H1 (cell line): ENCODE results near the gene PTPRCAP. TPM values are rescaled to one million over a fixed set of nuclear protein-coding genes. Genes with fewer than 3 reads are reported as not detected.

Source experiments
- CTCF ChIA-PET: fragments of 300-600 bp; sonication (Branson Sonifier 250); formaldehyde crosslinking; loops from one replicate; lab custom pipeline; 2021; ENCODE audit not compliant: partially characterized antibody; lab: Charles Lee
- POLR2A ChIA-PET: fragments of 300-600 bp; sonication (Branson Sonifier 250); formaldehyde crosslinking; loops from one replicate; lab custom pipeline; 2021; ENCODE audit warnings: inconsistent platforms; ENCODE audit not compliant: partially characterized antibody; lab: Charles Lee
- DNase-seq, 2 experiments: peaks; one replicate each; pipeline versions ENCODE4 v3.0.0 to v3.0.0-alpha.2; 2010 to 2022; ENCODE audit warnings: low spot score in 2 of 2, low read depth in 1 of 2, mixed read lengths in 1 of 2
- FAIRE-seq: peaks from 2 replicates; lab custom pipeline; 2011; peaks lifted over from hg19 to GRCh38; lab: Jason Lieb, UNC
- H2AFZ ChIP-seq: 2 replicates; pipeline ENCODE4 v1.8.1; 2012; ENCODE audit warnings: low read length, inconsistent platforms
- H2AK5ac ChIP-seq: 2 replicates; pipeline ENCODE4 v1.6.1; 2013; ENCODE audit warnings: low read depth, low read length
- H2BK120ac ChIP-seq: replicated peaks from 2 replicates; pipeline ENCODE3; 2013; ENCODE audit warnings: low read depth, low read length, inconsistent platforms
- H2BK12ac ChIP-seq: 2 replicates; pipeline ENCODE4 v1.6.1; 2013; ENCODE audit warnings: low read depth, low read length
- H2BK15ac ChIP-seq: 2 replicates; pipeline ENCODE4 v1.6.1; 2013; ENCODE audit warnings: low read length
- H2BK20ac ChIP-seq: 2 replicates; pipeline ENCODE4 v1.6.1; 2013; ENCODE audit warnings: low read length
- H2BK5ac ChIP-seq: 2 replicates; pipeline ENCODE4 v1.6.1; 2013; ENCODE audit warnings: low read depth, low read length
- H3K14ac ChIP-seq: 2 replicates; pipeline ENCODE4 v1.6.1; 2013; ENCODE audit warnings: inconsistent platforms; ENCODE audit not compliant: insufficient read length
- H3K18ac ChIP-seq: 2 replicates; pipeline ENCODE4 v1.6.1; 2013; ENCODE audit warnings: low read length; ENCODE audit errors: extremely low read depth
- H3K23ac ChIP-seq: 2 replicates; pipeline ENCODE4 v1.6.1; 2013; ENCODE audit warnings: inconsistent platforms; ENCODE audit not compliant: insufficient read length
- H3K23me2 ChIP-seq: 2 replicates; pipeline ENCODE4 v1.6.1; 2013; ENCODE audit warnings: low read depth, low read length
- H3K27ac ChIP-seq: 2 replicates; pipeline ENCODE4 v1.6.1; 2011; ENCODE audit warnings: low read depth, low read length, inconsistent platforms
- H3K27me3 ChIP-seq, 4 experiments: replicated peaks in 1 of 4; 1 replicate in 1 of 4; 2 replicates in 3 of 4; pipeline versions ENCODE4 v1.6.1 to v1.8.1; 2011 to 2013; ENCODE audit warnings: low read length in 3 of 4, mild to moderate bottlenecking in 3 of 4, inconsistent platforms in 2 of 4, mixed read lengths in 2 of 4, moderate library complexity in 1 of 4; ENCODE audit not compliant: control insufficient read depth in 3 of 4, insufficient read depth in 3 of 4; ENCODE audit errors: extremely low read depth in 1 of 4
- H3K36me3 ChIP-seq, 4 experiments: 2 replicates each; pipeline versions ENCODE4 v1.6.1 to v1.8.1; 2011 to 2013; ENCODE audit warnings: mild to moderate bottlenecking in 4 of 4, low read length in 3 of 4, moderate library complexity in 2 of 4, control low read depth in 1 of 4, inconsistent platforms in 1 of 4; ENCODE audit not compliant: insufficient read depth in 4 of 4, control insufficient read depth in 2 of 4
- H3K4ac ChIP-seq: replicated peaks from 2 replicates; pipeline ENCODE3; 2013; ENCODE audit warnings: low read length, low read depth, mixed read lengths, inconsistent platforms; ENCODE audit not compliant: insufficient read length
- H3K4me1 ChIP-seq, 4 experiments: replicated peaks in 1 of 4; 1 replicate in 1 of 4; 2 replicates in 3 of 4; pipeline versions ENCODE4 v1.6.1 to v1.8.1; 2011 to 2013; ENCODE audit warnings: low read length in 3 of 4, inconsistent platforms in 2 of 4, mixed read lengths in 1 of 4; ENCODE audit not compliant: insufficient read depth in 4 of 4, control insufficient read depth in 3 of 4
- H3K4me2 ChIP-seq, 2 experiments: 2 replicates each; pipeline versions ENCODE4 v1.6.1 to v1.8.1; 2011 to 2013; ENCODE audit warnings: low read depth in 2 of 2, low read length in 2 of 2, control low read depth in 1 of 2, inconsistent platforms in 1 of 2, mild to moderate bottlenecking in 1 of 2; ENCODE audit not compliant: insufficient read depth in 1 of 2
- H3K4me3 ChIP-seq, 4 experiments: fragments of 200-600, 300-600 bp in 1 of 4; sonication (generic), shearing (Covaris generic), sonication (Bioruptor Twin) in 1 of 4; 2 replicates each; pipeline versions ENCODE4 v1.5.1 to v1.8.1; 2011 to 2016; ENCODE audit warnings: low read length in 4 of 4, low read depth in 3 of 4, control low read depth in 2 of 4, inconsistent platforms in 2 of 4, mild to moderate bottlenecking in 2 of 4, mixed read lengths in 1 of 4, moderate library complexity in 1 of 4; ENCODE audit not compliant: insufficient read depth in 2 of 4; ENCODE audit errors: extremely low read depth in 1 of 4
- H3K56ac ChIP-seq: replicated peaks from 2 replicates; pipeline ENCODE3; 2013; ENCODE audit warnings: low read depth, mild to moderate bottlenecking, mixed read lengths, low read length, inconsistent platforms; ENCODE audit not compliant: insufficient read length
- H3K79me1 ChIP-seq: 2 replicates; pipeline ENCODE4 v1.6.1; 2013; ENCODE audit warnings: low read depth, low read length, control low read depth
- H3K79me2 ChIP-seq, 2 experiments: 2 replicates each; pipeline versions ENCODE4 v1.6.1 to v1.8.1; 2012 to 2013; ENCODE audit warnings: low read length in 2 of 2, mild to moderate bottlenecking in 2 of 2, inconsistent platforms in 1 of 2; ENCODE audit not compliant: insufficient read depth in 2 of 2, control insufficient read depth in 1 of 2
- H3K9ac ChIP-seq, 4 experiments: replicated peaks in 1 of 4; 1 replicate in 1 of 4; 2 replicates in 3 of 4; pipeline versions ENCODE4 v1.6.1 to v1.8.1; 2011 to 2013; ENCODE audit warnings: low read depth in 3 of 4, low read length in 3 of 4, control low read depth in 2 of 4, mild to moderate bottlenecking in 2 of 4, moderate library complexity in 2 of 4, inconsistent platforms in 1 of 4; ENCODE audit errors: extremely low read depth in 1 of 4
- H3K9me3 ChIP-seq, 2 experiments: 2 replicates each; pipeline versions ENCODE4 v1.6.1 to v1.8.1; 2012 to 2013; ENCODE audit warnings: mild to moderate bottlenecking in 2 of 2, moderate library complexity in 2 of 2, control low read depth in 1 of 2, inconsistent platforms in 1 of 2, low read depth in 1 of 2, low read length in 1 of 2, mixed read lengths in 1 of 2; ENCODE audit not compliant: insufficient read depth in 2 of 2
- H4K20me1 ChIP-seq, 2 experiments: replicated peaks in 1 of 2; 2 replicates each; pipeline versions ENCODE3 to v1.8.1; 2011 to 2013; ENCODE audit warnings: inconsistent platforms in 2 of 2, low read length in 2 of 2, mild to moderate bottlenecking in 1 of 2; ENCODE audit not compliant: insufficient read depth in 2 of 2, control insufficient read depth in 1 of 2
- H4K5ac ChIP-seq: 2 replicates; pipeline ENCODE4 v1.6.1; 2013; ENCODE audit warnings: low read length, low read depth, mixed read lengths, inconsistent platforms; ENCODE audit not compliant: insufficient read length
- H4K8ac ChIP-seq: 2 replicates; pipeline ENCODE4 v1.8.0; 2013; ENCODE audit warnings: mild to moderate bottlenecking, moderate library complexity, low read length, inconsistent platforms; ENCODE audit not compliant: insufficient read depth; ENCODE audit errors: extremely low read depth
- H4K91ac ChIP-seq: replicated peaks from 2 replicates; pipeline ENCODE3; 2013; ENCODE audit warnings: low read length, mixed read lengths, inconsistent platforms; ENCODE audit not compliant: insufficient read length
- CBX8 ChIP-seq: fragments of 300-800, 300-1000 bp; sonication (generic); IDR thresholded peaks from 2 replicates; pipeline ENCODE4 v1.7.1; 2016; ENCODE audit warnings: low read depth, low read length, borderline replicate concordance
- CHD2 ChIP-seq: IDR thresholded peaks from 2 replicates; pipeline ENCODE4 v1.6.1; 2012; ENCODE audit warnings: low read length, improper control_type of control experiment
- CTCF ChIP-seq, 3 experiments: IDR thresholded peaks; 1 replicate in 2 of 3; 2 replicates in 1 of 3; pipeline versions ENCODE4 v1.5.1 to v1.6.1; 2011; ENCODE audit warnings: low read length in 3 of 3, mild to moderate bottlenecking in 3 of 3, inconsistent platforms in 2 of 3, low read depth in 1 of 3, moderate library complexity in 1 of 3; ENCODE audit not compliant: insufficient read depth in 1 of 3; ENCODE audit errors: control extremely low read depth in 1 of 3
- KDM1A ChIP-seq: fragments of 200-600, 300-600 bp; sonication (generic); IDR thresholded peaks from 2 replicates; pipeline ENCODE4 v1.7.1; 2016; ENCODE audit warnings: mild to moderate bottlenecking, low read length, borderline replicate concordance
- NRF1 ChIP-seq: IDR thresholded peaks from 2 replicates; pipeline ENCODE4 v1.6.1; 2011; ENCODE audit warnings: mild to moderate bottlenecking, low read depth, low read length, improper control_type of control experiment
- RFX5 ChIP-seq: IDR thresholded peaks from 2 replicates; pipeline ENCODE4 v1.6.1; 2011; ENCODE audit warnings: low read depth, low read length, improper control_type of control experiment, borderline replicate concordance
- SUZ12 ChIP-seq: fragments of 200-600 bp; sonication (generic); IDR thresholded peaks from 2 replicates; pipeline ENCODE4 v1.6.1; 2012; ENCODE audit warnings: mild to moderate bottlenecking, inconsistent platforms, low read length, moderate library complexity, mixed read lengths
- TAF1 ChIP-seq: IDR thresholded peaks from 2 replicates; pipeline ENCODE4 v1.6.1; 2011; ENCODE audit warnings: mild to moderate bottlenecking, low read depth, low read length
- WGBS, 2 experiments: shearing (Covaris generic) in 1 of 2; methylation state at CpG; one replicate each; pipeline versions ENCODE4 v1.1.6 to v1.1.7; 2013 to 2015; ENCODE audit warnings: low lambda C conversion rate in 2 of 2, mixed read lengths in 2 of 2, inconsistent platforms in 1 of 2, low coverage in 1 of 2, missing lambda C conversion rate in 1 of 2; ENCODE audit not compliant: insufficient replicate concordance in 2 of 2, insufficient coverage in 1 of 2, insufficient read length in 1 of 2; ENCODE audit errors: extremely low coverage in 1 of 2, missing lambda C conversion rate in 1 of 2; 5-methylcytosine and 5-hydroxymethylcytosine counted together
- polyA plus RNA-seq, 7 experiments: library from polyadenylated mRNA; depleted of rRNA in 3 of 7; stranded (reverse) in 5 of 7; unstranded in 2 of 7; fragments of >200 nt in 5 of 7; fragments of 200-250 nt in 2 of 7; gene quantifications; 1 replicate in 5 of 7; 2 replicates in 1 of 7; 4 replicates in 1 of 7; pipeline versions ENCODE4 v1.2.1 to v1.2.3, GENCODE V29; 2011 to 2013; ENCODE audit warnings: missing spikeins in 2 of 7, mixed read lengths in 2 of 7
- total RNA-seq: library from RNA; stranded (reverse); fragmentation: NEBNext Ultra II Directional; extraction: Animal tissue kit (Norgen Biotek cat#: 25700); gene quantifications from 2 replicates; pipeline ENCODE4 v1.2.1, GENCODE V29; 2021
- TF ChIP-seq, protein P1 (sequence below): IDR thresholded peaks from 2 replicates; pipeline ENCODE4 v1.6.1; 2012; ENCODE audit warnings: inconsistent platforms

The PTPRCAP gene
- total and polyA plus RNA-seq, 2 of the 8 experiments (the other 6 are each of a cell fraction or from before 2014, with no cell fraction given) = 0.78 to 6.7 TPM

GRCh38 chr11:67468456-67468758 lies 30.9 kb upstream of the PTPRCAP start:
- H3K79me1 ChIP-seq = peaks cover 2% of the 10 kb centered on the region
- ChIA-PET CTCF (interaction anchor here (0.9 to 2.3 kb wide), 14 partner anchors 23 to 92 kb away, joined by 3 to 15 read pairs (median 4); partner anchors contain the start of genes CARNS1, CORO1B, PITPNM1 and PPP1CA), POLR2A (interaction anchor here (0.6 to 4.6 kb wide), 31 partner anchors 9 to 159 kb away, joined by 3 to 36 read pairs (median 4); partner anchors contain the start of genes CABP4, CARNS1, CORO1B and GPR152)
- peaks cover 2 to 14% (median 6%) of the 10 kb centered on the region in 4 experiments; a peak in 6 of 7 replicates for H3K4me1 ChIP-seq
- no peak for FAIRE-seq
- H3K36me3 ChIP-seq = no peaks in the 10 kb centered on the region
- no peak for DNase-seq
- no peak overlapping the region for H3K18ac ChIP-seq
- peaks cover 0 to 3% of the 10 kb centered on the region in 2 experiments for H4K20me1 ChIP-seq
- no peaks in the 10 kb centered on the region for H3K27me3 ChIP-seq
- no peak overlapping the region for H4K5ac ChIP-seq
- H3K23ac ChIP-seq = no peak overlapping the region
- no peak overlapping the region for H2BK15ac ChIP-seq
- H3K79me2 ChIP-seq = peaks cover 0 to 3% of the 10 kb centered on the region in 2 experiments; a peak in 2 of 4 replicates
- H4K91ac ChIP-seq = no peak overlapping the region
- 17% methylated on average over 6 of the region's 6 CpGs; no CpG with 5 or more reads in 1 of the 2 experiments for WGBS, 2 experiments
- H2BK5ac ChIP-seq = no peak overlapping the region
- no peak overlapping the region for H3K27ac ChIP-seq
- H2BK120ac ChIP-seq = no peak overlapping the region
- no peak overlapping the region for H2BK12ac ChIP-seq
- no peaks in the 10 kb centered on the region for H3K9me3 ChIP-seq
- no peak overlapping the region for H3K56ac ChIP-seq
- TF ChIP-seq CBX8 = no peak
- no peak for TF ChIP-seq TAF1
- TF ChIP-seq, protein P1, sequence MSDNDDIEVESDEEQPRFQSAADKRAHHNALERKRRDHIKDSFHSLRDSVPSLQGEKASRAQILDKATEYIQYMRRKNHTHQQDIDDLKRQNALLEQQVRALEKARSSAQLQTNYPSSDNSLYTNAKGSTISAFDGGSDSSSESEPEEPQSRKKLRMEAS = no peak
- TF ChIP-seq KDM1A = no peak
- TF ChIP-seq RFX5 = no peak
- TF ChIP-seq NRF1 = no peak
- TF ChIP-seq CHD2 = no peak
- TF ChIP-seq SUZ12 = no peak
- no peak for TF ChIP-seq CTCF (IDR thresholded peaks at IDR 0.05; ENCODE audit: control extremely low read depth in 1 of 3, insufficient read depth in 1 of 3, low read depth in 1 of 3, low read length in 3 of 3)
- no peak overlapping the region for H3K4ac ChIP-seq
- no peak overlapping the region for H2AK5ac ChIP-seq
- peak overlapping the region in 3 of 4 experiments; percentile 29 to 59 (median 38); a peak in 5 of 7 replicates for H3K9ac ChIP-seq
- peaks cover 6% of the 10 kb centered on the region for H3K23me2 ChIP-seq
- H4K8ac ChIP-seq = no peak overlapping the region
- H3K4me2 ChIP-seq = peak overlapping the region; percentile 81 to 86
- H3K14ac ChIP-seq = no peak overlapping the region
- no peak overlapping the region for H2AFZ ChIP-seq
- no peak overlapping the region for H2BK20ac ChIP-seq
- H3K4me3 ChIP-seq = peak overlapping the region; percentile 55 to 90 (median 76)
